ENCODE measurements around the gene PLS3.

- TF ChIP-seq, protein P1, sequence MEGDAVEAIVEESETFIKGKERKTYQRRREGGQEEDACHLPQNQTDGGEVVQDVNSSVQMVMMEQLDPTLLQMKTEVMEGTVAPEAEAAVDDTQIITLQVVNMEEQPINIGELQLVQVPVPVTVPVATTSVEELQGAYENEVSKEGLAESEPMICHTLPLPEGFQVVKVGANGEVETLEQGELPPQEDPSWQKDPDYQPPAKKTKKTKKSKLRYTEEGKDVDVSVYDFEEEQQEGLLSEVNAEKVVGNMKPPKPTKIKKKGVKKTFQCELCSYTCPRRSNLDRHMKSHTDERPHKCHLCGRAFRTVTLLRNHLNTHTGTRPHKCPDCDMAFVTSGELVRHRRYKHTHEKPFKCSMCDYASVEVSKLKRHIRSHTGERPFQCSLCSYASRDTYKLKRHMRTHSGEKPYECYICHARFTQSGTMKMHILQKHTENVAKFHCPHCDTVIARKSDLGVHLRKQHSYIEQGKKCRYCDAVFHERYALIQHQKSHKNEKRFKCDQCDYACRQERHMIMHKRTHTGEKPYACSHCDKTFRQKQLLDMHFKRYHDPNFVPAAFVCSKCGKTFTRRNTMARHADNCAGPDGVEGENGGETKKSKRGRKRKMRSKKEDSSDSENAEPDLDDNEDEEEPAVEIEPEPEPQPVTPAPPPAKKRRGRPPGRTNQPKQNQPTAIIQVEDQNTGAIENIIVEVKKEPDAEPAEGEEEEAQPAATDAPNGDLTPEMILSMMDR (IDR thresholded peaks at IDR 0.05), result no peak
- no peak for TF ChIP-seq EP300 (IDR thresholded peaks at IDR 0.05)
Measured at GRCh38 chrX:115696039-115696438, 135.1 kb downstream of the PLS3 start.
